GM19463 (cell line): ENCODE data around the gene CAMK4.

Source experiments
- ATAC-seq: cut with Tn5 transposase; IDR thresholded peaks from one replicate; pipeline ENCODE4 v1.9.1; 2021; ENCODE audit warnings: mild to moderate bottlenecking, moderate library complexity; ENCODE audit not compliant: unreplicated experiment

CAMK4 gene

DNA sequence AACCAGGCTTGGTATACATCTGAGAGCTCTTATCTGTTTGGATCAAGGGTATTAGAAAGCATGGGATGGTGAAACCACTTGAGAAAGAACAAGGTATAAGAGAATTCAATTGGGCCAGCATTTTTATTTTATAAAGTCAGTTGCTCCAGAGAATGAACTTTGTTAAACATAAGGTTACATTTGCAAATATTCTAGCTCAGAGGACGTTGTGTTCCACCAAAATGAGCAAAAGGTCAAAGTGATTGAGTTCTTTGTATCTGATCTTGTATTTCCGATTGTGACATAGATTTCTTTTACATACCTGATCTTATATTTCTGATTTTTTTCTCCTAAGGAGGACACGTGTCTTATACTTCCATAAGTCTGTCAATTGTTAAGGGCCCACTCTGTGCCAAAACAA is 296.7 kb downstream of the CAMK4 start:
- ATAC-seq: no peak

- ATAC-seq: no peak
Measured at GRCh38 chr5:111528056-111528455, 303.9 kb downstream of the CAMK4 start.

GRCh38 chr5:111530298-111530740 is 306.1 kb downstream of the CAMK4 start:
- peak; percentile 98 for ATAC-seq

DNA sequence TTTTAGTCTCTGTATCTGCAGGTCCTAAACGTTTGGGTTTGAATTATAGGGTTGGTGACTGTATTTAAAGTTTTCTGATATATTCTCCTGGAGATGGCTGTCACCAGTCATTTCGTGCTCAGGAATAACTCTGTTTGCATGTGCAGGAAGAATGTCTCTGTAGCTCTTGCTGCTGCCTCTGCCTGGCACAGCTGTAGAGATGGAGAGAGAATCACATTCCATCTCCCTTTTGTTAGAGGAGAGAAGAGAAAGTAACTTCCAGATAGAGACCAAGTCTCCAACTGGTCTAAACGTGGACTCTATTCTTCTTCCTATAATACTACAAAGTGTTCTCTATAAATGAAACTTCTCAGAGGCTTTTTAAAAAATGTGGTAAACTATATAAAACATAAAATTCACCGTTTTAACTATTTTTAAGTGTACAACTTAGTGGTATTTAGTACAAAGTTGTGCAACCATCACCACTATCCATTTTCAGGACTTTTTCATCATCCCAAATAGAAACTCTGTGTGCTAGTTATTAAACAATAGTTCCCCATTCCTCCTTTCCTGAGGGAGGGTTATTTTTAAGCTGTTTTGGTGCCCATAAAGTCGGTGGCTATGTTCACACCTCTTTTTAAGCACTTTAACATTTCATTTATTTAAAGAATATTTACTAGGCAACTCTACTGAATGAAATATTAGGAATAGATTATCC is 308.9 kb downstream of the CAMK4 start:
- no peak for ATAC-seq

- no peak for ATAC-seq
Measured at GRCh38 chr5:111535879-111536549, 311.8 kb downstream of the CAMK4 start.

DNA sequence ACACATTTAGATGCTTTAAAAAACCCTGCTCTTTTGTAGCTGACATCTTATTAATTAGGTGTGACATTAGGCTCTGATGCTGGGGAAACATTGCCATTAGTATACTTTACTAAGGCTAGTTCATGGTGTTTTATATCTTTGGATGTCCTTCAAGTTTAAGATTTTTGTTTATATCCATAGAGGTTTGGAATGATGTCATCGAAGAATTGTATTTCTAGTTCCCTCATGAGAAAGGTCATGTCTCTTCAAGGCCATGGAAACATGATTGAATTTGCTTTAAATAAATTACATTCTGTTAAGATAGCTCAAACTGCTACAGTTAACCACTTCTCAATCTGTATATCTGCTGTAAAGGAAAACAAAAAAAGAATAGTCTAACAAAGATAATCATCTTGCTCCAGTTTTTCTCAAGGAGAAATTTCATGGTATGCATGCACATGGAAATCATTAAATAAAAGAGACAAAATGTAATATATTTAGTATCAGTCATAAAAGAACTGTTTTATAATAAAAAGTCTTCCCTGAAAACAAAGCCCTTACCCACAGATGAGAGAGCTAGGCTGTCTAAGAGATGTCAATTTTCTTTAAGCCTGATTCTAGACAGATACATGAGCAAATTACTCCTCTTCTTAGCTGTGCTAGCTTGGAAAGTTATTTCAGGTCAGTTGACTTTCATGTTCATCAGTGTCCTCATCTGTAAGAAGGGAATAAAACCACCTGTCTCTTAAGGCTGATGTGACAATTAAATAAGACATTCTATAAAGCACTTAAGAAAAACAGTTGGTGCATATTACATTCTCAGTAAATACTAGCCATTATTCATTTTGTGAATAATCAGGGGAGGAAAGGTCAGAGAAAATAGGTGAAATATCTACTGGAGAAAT is 313.2 kb downstream of the CAMK4 start:
- ATAC-seq: no peak
